SU-DHL-6 (cell line): ENCODE data around the gene TNFRSF25.

Source experiments
- CTCF ChIP-seq: fragments of 200-600 bp; sonication (generic); IDR thresholded peaks from one replicate; pipeline ENCODE4 v1.5.1; 2017; ENCODE audit warnings: antibody characterized with exemption, mild to moderate bottlenecking, low read length, moderate library complexity; ENCODE audit not compliant: insufficient read depth, poor library complexity, severe bottlenecking
- EZH2phosphoT487 ChIP-seq: fragments of 200-600 bp; sonication (generic), shearing (Covaris generic); conservative IDR thresholded peaks from 2 replicates; pipeline ENCODE4 v1.6.1; 2018; ENCODE audit warnings: mild to moderate bottlenecking, antibody characterized with exemption, low read length, moderate library complexity, mixed read lengths

- no peak for TF ChIP-seq CTCF
- no peak for TF ChIP-seq EZH2phosphoT487
Measured at GRCh38 chr1:6419804-6420453, 46.0 kb downstream of the TNFRSF25 start, which contains the start of gene HES2.
